Measurements from ENCODE around the gene CHIC2.

The CHIC2 gene

DNA sequence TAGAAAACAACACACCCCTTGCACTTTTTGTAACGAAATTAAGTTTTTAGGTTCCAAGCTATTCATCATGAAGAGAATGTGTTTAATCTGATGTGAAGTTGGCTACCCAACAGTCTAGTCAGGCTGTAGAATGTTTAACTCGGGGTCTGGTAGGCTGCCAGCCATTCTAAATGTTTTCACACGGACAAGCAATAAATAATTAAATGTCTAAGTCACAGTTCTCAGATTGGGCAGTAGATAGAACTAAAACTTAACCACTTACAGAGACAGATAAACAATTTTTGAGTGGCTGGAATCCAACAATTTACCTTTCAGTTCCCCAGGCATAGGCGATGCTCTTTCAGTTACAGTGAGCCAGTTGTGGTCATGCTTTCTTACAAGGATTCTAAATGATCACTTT lies 66.5 kb downstream of the CHIC2 start:
- no peak for DNase-seq

DNA sequence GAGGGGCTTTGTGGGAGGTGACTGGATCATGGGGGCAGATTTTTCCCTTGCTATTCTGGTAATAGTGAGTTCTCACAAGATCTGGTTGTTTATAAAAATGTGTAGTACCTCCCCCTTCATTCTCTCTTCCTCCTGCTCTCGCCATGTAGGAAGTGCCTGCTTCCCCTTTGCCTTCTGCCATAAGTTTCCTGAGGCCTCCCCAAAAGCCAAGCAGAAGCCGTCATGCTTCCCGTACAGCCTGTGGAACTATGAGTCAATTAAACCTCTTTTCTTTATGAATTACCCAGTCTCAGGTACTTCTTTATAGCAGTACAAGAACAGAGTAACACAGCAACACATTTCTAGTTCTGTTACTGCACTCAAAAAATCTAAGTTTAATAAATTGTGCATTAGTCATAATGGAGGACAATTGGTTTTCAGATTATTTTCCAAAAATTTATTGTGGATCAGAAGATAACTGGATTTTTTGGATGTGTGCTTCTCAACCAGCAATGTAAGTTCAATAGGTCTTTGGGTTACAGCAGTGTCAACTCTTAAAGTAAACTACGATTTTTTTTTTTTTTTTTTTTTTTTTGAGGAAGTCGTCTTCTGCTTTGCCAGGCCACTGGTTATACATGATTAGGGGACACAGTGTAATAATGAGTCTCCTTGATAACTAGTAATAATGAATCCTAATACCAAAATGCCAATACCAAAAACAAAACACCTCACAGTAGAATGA lies 69.9 kb downstream of the CHIC2 start:
- no peak for DNase-seq

DNA sequence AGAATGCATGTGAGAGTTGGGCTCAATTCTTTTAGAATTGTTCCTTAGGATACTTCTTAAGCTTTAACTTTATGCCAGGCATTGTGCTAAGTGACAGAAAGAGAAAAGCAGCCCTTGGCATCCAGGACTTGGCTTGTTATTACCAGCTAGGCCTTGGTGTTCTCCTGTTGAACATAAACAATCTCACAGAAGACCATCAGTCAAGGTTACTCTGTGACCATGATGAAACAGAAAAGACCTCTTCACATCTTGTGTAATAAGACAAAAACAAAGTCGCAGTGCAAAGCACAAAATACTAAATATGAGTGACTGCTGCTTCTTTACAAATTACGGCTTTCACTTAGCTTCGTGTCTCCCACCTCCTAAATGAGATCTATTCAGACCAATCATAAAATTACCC lies 71.6 kb downstream of the CHIC2 start:
- DNase-seq, result no peak

DNA sequence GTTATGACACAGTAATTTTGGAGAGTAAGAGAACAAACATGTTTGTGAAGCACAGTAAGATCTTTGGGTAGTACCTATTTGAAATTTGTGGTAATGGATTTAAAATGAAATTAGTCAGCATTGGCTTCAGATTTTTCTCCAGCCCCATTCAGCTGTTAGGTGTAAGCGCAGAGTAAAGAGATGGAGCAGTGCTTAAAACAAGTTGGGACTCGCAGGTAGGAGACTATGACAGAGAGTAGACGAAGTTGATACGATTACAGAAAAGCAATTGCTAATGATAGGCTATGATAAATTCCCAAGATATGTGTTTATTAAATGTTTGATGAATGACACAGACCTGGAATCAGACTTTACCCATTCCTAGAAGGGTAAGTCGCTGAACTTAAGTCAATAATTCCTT lies 72.6 kb downstream of the CHIC2 start:
- no peak for DNase-seq

DNA sequence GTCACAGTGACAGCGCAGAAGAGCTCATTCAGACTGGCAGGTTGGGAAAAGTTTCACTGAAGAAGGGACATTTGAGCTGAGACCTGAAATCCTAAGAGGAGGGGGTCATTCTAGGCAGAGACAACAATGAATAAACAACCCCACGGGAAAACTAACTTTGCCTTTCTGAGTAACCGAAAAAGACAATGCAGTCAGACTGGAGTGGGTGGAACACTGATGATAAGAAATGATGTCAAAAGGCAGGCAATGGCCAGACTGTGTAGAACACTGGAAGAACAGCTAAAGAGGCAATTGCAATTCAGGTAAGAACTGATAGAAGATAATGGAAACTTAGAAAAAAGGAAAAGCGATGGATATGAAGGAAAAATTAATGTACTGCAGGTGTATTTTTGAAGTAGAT lies 73.8 kb downstream of the CHIC2 start:
- DNase-seq, result no peak

DNA sequence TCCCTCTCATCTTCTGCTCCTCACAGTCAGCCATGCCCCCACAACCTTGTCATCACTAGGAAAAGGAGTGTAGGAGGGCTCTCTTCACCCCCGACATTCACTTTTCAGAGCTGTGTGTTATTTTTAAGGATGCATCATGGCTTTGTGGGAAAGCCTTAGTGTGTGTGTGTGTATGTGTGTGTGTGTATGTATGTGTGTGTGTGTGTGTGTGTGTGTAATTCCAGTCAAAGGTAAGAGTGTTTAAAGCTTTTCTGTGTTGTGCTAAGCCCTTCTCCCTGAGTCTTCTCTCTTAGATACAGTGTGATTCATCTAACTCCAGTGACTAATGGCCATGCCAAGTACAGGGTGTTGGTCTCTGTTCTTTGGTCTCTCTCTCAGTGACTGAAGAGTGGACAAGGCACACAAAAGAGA lies 76.6 kb downstream of the CHIC2 start:
- no peak for DNase-seq

DNA sequence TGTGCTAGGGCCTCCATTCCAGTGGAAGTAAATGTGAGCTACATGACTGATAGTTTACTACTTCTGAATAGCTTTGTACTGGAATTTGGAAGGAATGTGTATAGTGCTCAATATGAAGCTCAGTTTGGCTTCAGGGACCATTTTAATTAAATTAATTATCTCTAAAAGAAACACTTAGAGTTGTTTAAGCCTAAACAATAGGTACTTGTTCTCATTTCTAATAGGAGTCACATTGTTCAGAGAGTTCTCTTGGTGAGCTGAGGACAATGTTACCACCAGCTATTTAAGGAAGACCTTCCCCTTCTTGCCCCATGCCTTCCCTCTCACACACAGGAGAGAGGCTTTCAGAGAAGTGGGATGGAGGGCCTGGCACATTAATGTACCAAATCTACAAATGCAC lies 78.3 kb downstream of the CHIC2 start:
- no peak for DNase-seq

DNA sequence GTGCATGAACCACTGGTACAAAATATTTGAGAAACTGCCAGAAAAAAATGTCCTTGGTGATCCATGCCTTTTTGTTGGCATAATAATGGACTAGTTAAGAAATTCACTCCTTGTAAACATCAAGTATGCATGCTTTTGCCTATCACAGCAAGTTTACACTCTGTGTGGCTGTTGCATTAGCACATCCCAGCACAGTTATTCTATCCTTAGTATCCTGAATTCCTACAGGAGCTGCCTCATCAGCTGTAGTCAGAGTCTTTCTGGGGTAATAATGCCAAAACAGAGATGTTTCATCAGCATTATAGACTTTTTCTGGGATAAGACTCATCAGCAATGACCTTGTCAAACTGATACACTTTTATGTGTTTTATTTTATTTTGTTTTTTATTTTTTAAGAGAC lies 82.8 kb downstream of the CHIC2 start:
- DNase-seq, result no peak

DNA sequence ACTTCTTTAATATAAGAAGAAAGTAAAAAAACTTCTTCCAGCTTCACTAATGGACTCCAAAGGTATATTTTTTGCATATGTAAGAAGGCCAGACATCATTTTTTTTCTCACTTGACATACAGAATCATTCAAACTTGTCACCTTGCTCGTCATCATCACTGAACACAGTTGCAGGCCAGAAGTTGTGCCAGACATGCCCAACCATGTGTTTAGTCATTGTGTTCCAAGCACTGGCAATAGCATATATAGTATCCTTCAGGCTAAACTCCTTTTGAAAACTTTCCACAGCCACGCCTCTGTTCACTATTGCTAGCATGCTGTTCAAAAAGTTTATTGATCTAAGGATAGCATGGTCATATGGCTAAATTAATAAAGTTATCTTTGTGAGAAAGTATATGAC lies 83.3 kb downstream of the CHIC2 start:
- no peak for DNase-seq

DNA sequence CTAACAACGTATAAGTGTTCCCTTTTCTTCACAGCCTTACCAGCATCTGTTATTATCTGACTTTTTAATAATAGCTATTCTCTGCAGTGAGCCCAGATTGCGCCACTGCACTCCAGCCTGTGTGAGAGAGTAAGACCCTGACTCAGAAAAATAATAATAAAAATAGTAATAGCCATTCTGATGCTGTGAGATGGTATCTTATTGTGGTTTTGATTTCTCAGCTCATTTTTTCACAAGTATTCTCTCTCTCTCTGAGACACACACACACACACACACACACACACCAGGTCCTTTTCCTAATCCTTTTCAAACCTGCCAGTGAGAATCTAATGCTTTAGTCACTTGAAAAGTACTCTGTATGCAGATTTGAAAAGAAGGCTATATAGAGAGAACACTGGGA lies 89.8 kb downstream of the CHIC2 start:
- no peak for DNase-seq

DNA sequence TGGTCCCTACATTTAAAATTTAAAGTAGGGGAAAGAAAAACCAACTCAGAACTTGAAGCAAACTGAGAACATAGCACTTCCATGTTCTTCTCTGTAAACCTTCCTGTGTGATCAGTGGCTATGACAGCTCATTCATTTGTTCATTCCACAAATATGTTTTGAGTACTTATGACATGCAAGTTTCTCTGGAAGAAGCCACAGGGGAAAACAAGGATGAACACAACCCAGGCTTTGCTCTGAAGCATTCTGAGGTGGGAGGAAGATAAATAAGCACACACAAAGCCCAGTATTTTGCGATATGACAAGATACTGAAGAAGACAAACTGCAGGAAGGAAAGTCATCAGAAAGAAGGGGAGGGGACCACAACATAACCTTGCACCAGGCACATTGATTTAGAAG lies 96.4 kb downstream of the CHIC2 start:
- no peak for DNase-seq

DNA sequence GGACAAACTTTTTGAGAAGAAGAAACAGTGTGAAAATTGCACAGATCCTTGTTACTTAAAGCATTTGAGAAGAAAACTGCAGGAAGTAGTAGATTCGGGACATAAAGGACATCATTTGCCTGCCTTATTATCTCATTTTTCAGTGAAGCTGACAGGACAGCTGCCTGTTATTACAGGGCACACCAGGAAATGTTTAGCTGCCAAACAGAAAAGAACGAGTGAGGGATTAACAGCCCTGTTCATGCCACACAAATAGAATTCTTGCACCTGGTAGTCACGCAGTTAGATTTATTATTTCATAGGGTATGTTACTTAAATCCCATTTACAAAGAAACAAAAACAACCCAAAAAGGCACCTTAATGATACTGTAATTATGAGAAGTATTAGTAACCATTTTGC lies 100.6 kb downstream of the CHIC2 start:
- no peak for DNase-seq

DNA sequence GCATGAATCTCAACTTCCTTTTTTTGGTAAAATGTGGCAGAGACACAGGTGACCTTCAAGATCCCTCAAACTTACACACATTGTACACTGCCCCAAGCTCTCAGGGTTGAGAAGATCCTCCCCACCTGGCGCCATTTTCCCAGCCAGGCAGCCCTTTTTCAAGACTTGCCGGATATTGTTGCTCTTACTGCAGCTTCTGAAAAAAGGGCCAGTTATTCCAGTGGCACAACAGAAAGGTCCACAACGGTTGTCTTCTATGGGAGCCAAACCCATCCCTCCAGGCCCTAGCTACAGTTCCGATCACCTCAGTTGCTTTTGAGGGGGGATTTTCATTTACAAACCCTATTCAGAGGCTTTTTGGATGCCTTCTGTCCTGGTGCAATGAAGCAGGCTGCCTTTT lies 101.1 kb downstream of the CHIC2 start:
- no peak for DNase-seq

DNA sequence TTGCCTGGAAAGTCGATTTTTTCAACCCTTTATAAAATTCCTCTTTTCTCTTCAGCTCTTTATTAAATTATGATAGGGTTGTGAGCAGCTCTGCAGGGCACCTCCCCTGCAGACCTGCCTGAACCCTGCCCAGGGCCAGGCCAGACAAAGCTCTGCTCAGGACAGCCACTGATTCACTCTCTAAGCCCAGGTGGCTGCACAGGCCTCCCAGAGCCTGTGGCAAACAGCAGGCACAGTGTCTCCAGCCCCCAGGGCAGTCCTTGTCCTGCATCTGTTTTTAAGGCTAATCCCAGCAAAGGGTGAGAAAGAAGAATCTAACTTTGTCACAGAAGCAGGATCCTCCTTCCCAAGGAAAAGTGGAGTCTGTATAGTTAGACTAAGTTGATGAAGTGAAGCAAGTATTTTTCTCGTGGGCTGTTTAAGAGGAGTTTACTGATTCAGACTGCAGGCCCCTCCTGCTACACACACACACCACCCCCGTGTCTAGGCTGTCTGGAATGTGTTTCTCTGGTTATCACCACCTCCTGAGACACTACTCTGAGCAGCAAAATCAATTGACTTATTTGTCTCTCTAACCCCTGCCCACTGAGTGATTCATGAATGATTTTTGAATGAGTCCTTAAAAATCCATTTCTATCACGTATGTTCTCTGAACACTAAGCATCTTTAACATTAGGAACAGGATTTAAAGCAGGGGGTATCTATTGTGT lies 101.7 kb downstream of the CHIC2 start:
- DNase-seq, result no peak

DNA sequence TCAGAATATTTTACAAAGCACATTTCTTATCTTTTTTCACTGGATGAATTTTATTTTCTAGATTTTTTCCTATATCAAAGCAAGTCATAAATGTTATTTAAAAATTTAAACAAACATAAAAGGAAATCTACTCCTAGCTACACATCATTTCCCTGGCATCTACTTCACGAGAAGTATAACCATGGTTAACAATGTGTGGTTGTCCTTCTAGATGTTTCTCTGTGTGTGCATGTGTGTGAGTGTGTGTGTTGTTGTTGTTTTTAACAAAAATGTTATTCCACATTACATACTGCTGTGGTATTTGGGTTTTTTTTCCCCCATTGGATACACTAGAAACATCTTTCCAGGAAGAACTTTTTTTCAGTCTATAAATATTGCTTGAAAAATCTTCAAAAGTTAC lies 103.1 kb downstream of the CHIC2 start:
- no peak for DNase-seq

DNA sequence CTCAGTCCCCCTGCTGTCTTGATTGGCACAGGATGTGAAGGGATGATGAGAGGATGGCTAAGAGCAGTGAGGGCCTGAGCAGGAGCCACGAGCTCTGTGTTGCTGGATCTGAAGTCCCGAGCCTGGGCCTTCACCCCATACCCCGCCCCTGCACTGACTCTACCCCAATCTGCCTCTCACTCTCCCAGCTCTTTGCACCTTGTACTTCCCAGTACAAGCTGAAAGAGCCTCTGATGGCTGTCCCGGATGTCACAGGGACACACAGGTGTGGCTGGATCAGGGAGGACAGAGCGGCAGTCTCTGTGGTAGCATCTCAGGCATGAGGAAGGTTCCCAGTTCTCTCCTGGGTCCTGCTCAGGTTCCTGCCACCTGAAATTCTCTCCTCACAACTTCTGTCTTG lies 103.6 kb downstream of the CHIC2 start:
- DNase-seq, result no peak
